ENCODE measurements around the gene SUSD1.

The SUSD1 gene

GRCh38 chr9:112094948-112095681, 80.0 kb downstream of the SUSD1 start:
- H3K79me2 ChIP-seq (ENCODE audit: insufficient read depth, low read length) = no peaks in the 10 kb centered on the region
- TF ChIP-seq EZH2phosphoT487 (conservative IDR thresholded peaks at IDR 0.05; ENCODE audit: low read length) (no peak), CTCF (IDR thresholded peaks at IDR 0.05; ENCODE audit: insufficient read depth, low read length, poor library complexity, severe bottlenecking) (no peak)
- no peaks in the 10 kb centered on the region for H3F3A ChIP-seq (ENCODE audit: insufficient read depth)
- H3K9me3 ChIP-seq (ENCODE audit: insufficient read depth, low read length) = no peaks in the 10 kb centered on the region
- no peak overlapping the region for H2AFZ ChIP-seq (ENCODE audit: low read depth, low read length, severe bottlenecking)
- H3K27me3 ChIP-seq (ENCODE audit: low read length) = no peaks in the 10 kb centered on the region
- no peak overlapping the region for H3K27ac ChIP-seq (ENCODE audit: low read depth, low read length)
- H3K4me2 ChIP-seq (ENCODE audit: low read depth, low read length, poor library complexity, severe bottlenecking) = no peak overlapping the region
- no peak overlapping the region for H3K4me3 ChIP-seq (ENCODE audit: insufficient read depth, low read length, poor library complexity, severe bottlenecking)
- no peak overlapping the region for H3K9ac ChIP-seq (ENCODE audit: low read length)
- H4K20me1 ChIP-seq (ENCODE audit: low read depth, low read length) = no peaks in the 10 kb centered on the region
- H3K9me2 ChIP-seq (replicated peaks; ENCODE audit: insufficient read depth, low read length) = no peaks in the 10 kb centered on the region
- H3K36me3 ChIP-seq (ENCODE audit: low read length) = no peaks in the 10 kb centered on the region

GRCh38 chr9:112094241-112094640, 80.9 kb downstream of the SUSD1 start:
- H3K27ac ChIP-seq (ENCODE audit: low read depth, low read length) = no peak overlapping the region
- no peaks in the 10 kb centered on the region for H3K36me3 ChIP-seq (ENCODE audit: low read length)
- H3K9me3 ChIP-seq (ENCODE audit: insufficient read depth, low read length) = no peaks in the 10 kb centered on the region
- no peak overlapping the region for H3K4me2 ChIP-seq (ENCODE audit: low read depth, low read length, poor library complexity, severe bottlenecking)
- no peak overlapping the region for H3K9ac ChIP-seq (ENCODE audit: low read length)
- no peaks in the 10 kb centered on the region for H3K27me3 ChIP-seq (ENCODE audit: low read length)
- no peaks in the 10 kb centered on the region for H3K9me2 ChIP-seq (replicated peaks; ENCODE audit: insufficient read depth, low read length)
- no peaks in the 10 kb centered on the region for H3F3A ChIP-seq (ENCODE audit: insufficient read depth)
- no peaks in the 10 kb centered on the region for H3K79me2 ChIP-seq (ENCODE audit: insufficient read depth, low read length)
- TF ChIP-seq EZH2phosphoT487 (conservative IDR thresholded peaks at IDR 0.05; ENCODE audit: low read length) (no peak), CTCF (IDR thresholded peaks at IDR 0.05; ENCODE audit: insufficient read depth, low read length, poor library complexity, severe bottlenecking) (no peak)
- H2AFZ ChIP-seq (ENCODE audit: low read depth, low read length, severe bottlenecking) = no peak overlapping the region
- no peaks in the 10 kb centered on the region for H4K20me1 ChIP-seq (ENCODE audit: low read depth, low read length)
- no peak overlapping the region for H3K4me3 ChIP-seq (ENCODE audit: insufficient read depth, low read length, poor library complexity, severe bottlenecking)

- no peaks in the 10 kb centered on the region for H3K9me2 ChIP-seq (replicated peaks; ENCODE audit: insufficient read depth, low read length)
- H3F3A ChIP-seq (ENCODE audit: insufficient read depth) = no peaks in the 10 kb centered on the region
- TF ChIP-seq CTCF (IDR thresholded peaks at IDR 0.05; ENCODE audit: insufficient read depth, low read length, poor library complexity, severe bottlenecking) = no peak
- TF ChIP-seq EZH2phosphoT487 (conservative IDR thresholded peaks at IDR 0.05; ENCODE audit: low read length) = no peak
- H3K4me2 ChIP-seq (ENCODE audit: low read depth, low read length, poor library complexity, severe bottlenecking) = no peak overlapping the region
- H3K9ac ChIP-seq (ENCODE audit: low read length) = no peak overlapping the region
- H2AFZ ChIP-seq (ENCODE audit: low read depth, low read length, severe bottlenecking) = no peak overlapping the region
- no peaks in the 10 kb centered on the region for H3K36me3 ChIP-seq (ENCODE audit: low read length)
- H3K79me2 ChIP-seq (ENCODE audit: insufficient read depth, low read length) = no peaks in the 10 kb centered on the region
- H3K9me3 ChIP-seq (ENCODE audit: insufficient read depth, low read length) = no peaks in the 10 kb centered on the region
- H3K27ac ChIP-seq (ENCODE audit: low read depth, low read length) = no peak overlapping the region
- no peak overlapping the region for H3K4me3 ChIP-seq (ENCODE audit: insufficient read depth, low read length, poor library complexity, severe bottlenecking)
- H4K20me1 ChIP-seq (ENCODE audit: low read depth, low read length) = no peaks in the 10 kb centered on the region
- H3K27me3 ChIP-seq (ENCODE audit: low read length) = no peaks in the 10 kb centered on the region
Measured at GRCh38 chr9:112093870-112094216, 81.3 kb downstream of the SUSD1 start.

Data from SU-DHL-6 (cell line).